Cardiac muscle cell (in vitro differentiated cells and primary cell): ENCODE results near the gene FGA. TPM values are rescaled to one million over a fixed set of nuclear protein-coding genes. Genes with fewer than 3 reads are reported as not detected.

Source experiments
- DNase-seq, 2 donors: peaks; one replicate each; pipeline versions ENCODE4 v3.0.0 to v3.0.0-alpha.2; 2010 to 2017; ENCODE audit warnings: low read depth in 1 of 2, low spot score in 1 of 2
- H3K27ac ChIP-seq: fragments of 200-600 bp; sonication (generic); 2 replicates; pipeline ENCODE4 v1.5.1; 2016
- H3K27me3 ChIP-seq: fragments of 200-600 bp; sonication (generic); 2 replicates; pipeline ENCODE4 v1.6.0; 2016; ENCODE audit warnings: control low read depth
- H3K36me3 ChIP-seq: fragments of 200-600 bp; sonication (generic); 2 replicates; pipeline ENCODE4 v1.5.1; 2016; ENCODE audit warnings: control low read depth
- H3K4me1 ChIP-seq: fragments of 200-600 bp; sonication (generic); 2 replicates; pipeline ENCODE4 v1.8.1; 2017; ENCODE audit warnings: low read depth, mild to moderate bottlenecking, mixed run types
- H3K4me3 ChIP-seq: fragments of 200-600 bp; sonication (generic); 2 replicates; pipeline ENCODE4 v1.5.1; 2016; ENCODE audit warnings: mild to moderate bottlenecking
- H3K9me3 ChIP-seq: fragments of 200-600 bp; sonication (generic); 2 replicates; pipeline ENCODE4 v1.5.1; 2017; ENCODE audit warnings: low read depth, mild to moderate bottlenecking, control low read depth
- CTCF ChIP-seq: IDR thresholded peaks from 2 replicates; pipeline ENCODE4 v1.5.1; 2012; ENCODE audit warnings: low read depth, mild to moderate bottlenecking, low read length
- polyA plus RNA-seq: library from polyadenylated mRNA; unstranded; fragments of >200 nt; fragmentation: Nextera tagmentation; extraction: Ambion mirVana; gene quantifications from 2 replicates; pipeline ENCODE4 v1.2.1, GENCODE V29; 2016
- total RNA-seq: library from RNA; depleted of rRNA; stranded (reverse); fragments of >200 nt; gene quantifications from 2 replicates; pipeline ENCODE4 v1.2.3, GENCODE V29; 2016

Gene FGA
- total and polyA plus RNA-seq, 2 experiments from 2014 or later = 0.31 TPM; not detected in 1

- Histone ChIP-seq H3K27ac (no peak overlapping the region), H3K4me3 (no peak overlapping the region), H3K9me3 (no peaks in the 10 kb centered on the region), H3K36me3 (no peaks in the 10 kb centered on the region), H3K27me3 (peaks cover 11% of the 10 kb centered on the region), H3K4me1 (peaks cover 6% of the 10 kb centered on the region)
- no peak for DNase-seq
- TF ChIP-seq CTCF = no peak
Measured at GRCh38 chr4:154625971-154626370, 35.4 kb upstream of the FGA start.

DNA sequence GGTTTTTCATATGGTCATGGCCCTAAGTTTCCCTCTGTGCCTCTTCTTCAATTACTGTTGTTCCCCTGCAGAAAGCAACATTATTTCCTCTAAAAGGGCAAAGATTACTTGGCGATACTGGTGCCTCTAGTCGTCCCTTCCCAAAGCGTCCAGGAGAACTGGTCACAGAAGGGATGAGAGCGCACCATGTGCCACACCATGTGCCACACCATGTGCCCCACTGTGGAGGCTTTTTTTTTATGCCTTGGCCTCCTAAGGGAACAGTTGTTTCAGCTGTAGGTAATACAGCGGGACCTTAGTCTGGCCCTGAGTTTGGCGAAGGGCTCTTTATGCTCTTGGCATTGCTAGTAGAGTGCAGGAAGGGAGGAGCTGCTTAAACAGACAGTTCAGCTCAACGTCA lies 33.5 kb upstream of the FGA start:
- DNase-seq = no peak
- H3K27ac ChIP-seq = no peak overlapping the region
- no peaks in the 10 kb centered on the region for H3K9me3 ChIP-seq
- no peak overlapping the region for H3K4me3 ChIP-seq
- H3K4me1 ChIP-seq = peaks cover 6% of the 10 kb centered on the region
- no peak for TF ChIP-seq CTCF
- H3K27me3 ChIP-seq = peaks cover 11% of the 10 kb centered on the region
- H3K36me3 ChIP-seq = no peaks in the 10 kb centered on the region

- no peak for TF ChIP-seq CTCF
- Histone ChIP-seq H3K36me3 (no peaks in the 10 kb centered on the region), H3K4me1 (peaks cover 6% of the 10 kb centered on the region), H3K9me3 (no peaks in the 10 kb centered on the region), H3K27ac (no peak overlapping the region), H3K4me3 (no peak overlapping the region), H3K27me3 (peaks cover 11% of the 10 kb centered on the region)
- DNase-seq = no peak
Measured at GRCh38 chr4:154623436-154623835, 32.9 kb upstream of the FGA start.

GRCh38 chr4:154622598-154622997 lies 32.1 kb upstream of the FGA start:
- peaks cover 5% of the 10 kb centered on the region for H3K27me3 ChIP-seq
- no peak overlapping the region for H3K4me3 ChIP-seq
- H3K27ac ChIP-seq = no peak overlapping the region
- peak; percentile 55 to 67 for DNase-seq
- H3K36me3 ChIP-seq = no peaks in the 10 kb centered on the region
- no peaks in the 10 kb centered on the region for H3K9me3 ChIP-seq
- peak; percentile 56 for TF ChIP-seq CTCF
- H3K4me1 ChIP-seq = peaks cover 6% of the 10 kb centered on the region

GRCh38 chr4:154620111-154620510 lies 29.6 kb upstream of the FGA start:
- H3K9me3 ChIP-seq = no peaks in the 10 kb centered on the region
- DNase-seq = no peak
- no peak for TF ChIP-seq CTCF
- H3K27me3 ChIP-seq = no peaks in the 10 kb centered on the region
- H3K27ac ChIP-seq = no peak overlapping the region
- no peak overlapping the region for H3K4me3 ChIP-seq
- H3K36me3 ChIP-seq = no peaks in the 10 kb centered on the region
- peaks cover 6% of the 10 kb centered on the region for H3K4me1 ChIP-seq

- Histone ChIP-seq H3K9me3 (no peaks in the 10 kb centered on the region), H3K4me3 (no peak overlapping the region), H3K27me3 (no peaks in the 10 kb centered on the region), H3K36me3 (no peaks in the 10 kb centered on the region), H3K27ac (no peak overlapping the region), H3K4me1 (peaks cover 6% of the 10 kb centered on the region)
- DNase-seq = peak; percentile 62 to 72
- peak; percentile 78 for TF ChIP-seq CTCF
Measured at GRCh38 chr4:154618708-154619315, 28.3 kb upstream of the FGA start.
